ENCODE measurements around the gene MAGEA10. TPM values are rescaled to one million over a fixed set of nuclear protein-coding genes. Genes with fewer than 3 reads are reported as not detected.

MAGEA10 gene
- total RNA-seq, 4 donors from 2014 or later = not detected

GRCh38 chrX:152165033-152165743 lies 26.8 kb upstream of the MAGEA10 start:
- H3K4me3 ChIP-seq (ENCODE audit: low read depth, poor library complexity, severe bottlenecking) = no peak overlapping the region
- WGBS, 2 donors = 72 to 95% methylated on average over 1 to 2 of the region's 2 CpGs
- no peak for TF ChIP-seq POLR2A (IDR thresholded peaks at IDR 0.05)
- no peak for TF ChIP-seq CTCF (IDR thresholded peaks at IDR 0.05)

GRCh38 chrX:152157042-152157441 lies 18.7 kb upstream of the MAGEA10 start:
- TF ChIP-seq CTCF (IDR thresholded peaks at IDR 0.05) (no peak), POLR2A (IDR thresholded peaks at IDR 0.05) (no peak)
- H3K4me3 ChIP-seq (ENCODE audit: low read depth, poor library complexity, severe bottlenecking) = no peak overlapping the region
- no peak for DNase-seq (ENCODE audit: low spot score in 2 of 2)
- 80 to 94% methylated on average over 2 of the region's 2 CpGs for WGBS, 2 donors
- intact Hi-C loops (cut with DNase I; ENCODE audit: low total_unique reads) = no loop called here

More at GRCh38 chrX:152165033-152165743, 26.8 kb upstream of the MAGEA10 start:
- intact Hi-C loops (cut with DNase I; ENCODE audit: low total_unique reads) = no loop called here
- no peak for DNase-seq (ENCODE audit: low spot score in 2 of 2)

- no peak for DNase-seq (ENCODE audit: low spot score in 2 of 2)
- no peak overlapping the region for H3K4me3 ChIP-seq (ENCODE audit: low read depth, poor library complexity, severe bottlenecking)
- intact Hi-C loops (cut with DNase I; ENCODE audit: low total_unique reads) = no loop called here
- WGBS, 2 donors = 68 to 70% methylated on average over 2 of the region's 2 CpGs
- TF ChIP-seq CTCF (IDR thresholded peaks at IDR 0.05) (no peak), POLR2A (IDR thresholded peaks at IDR 0.05) (no peak)
These were observed 17.5 kb upstream of the MAGEA10 start for GRCh38 chrX:152155766-152156310.

- TF ChIP-seq POLR2A (IDR thresholded peaks at IDR 0.05) = no peak
- TF ChIP-seq CTCF (IDR thresholded peaks at IDR 0.05) = no peak
- intact Hi-C loops (cut with DNase I; ENCODE audit: low total_unique reads) = no loop called here
- no peak overlapping the region for H3K4me3 ChIP-seq (ENCODE audit: low read depth, poor library complexity, severe bottlenecking)
- no peak for DNase-seq (ENCODE audit: low spot score in 2 of 2)
- 60 to 75% methylated on average over 1 of the region's 1 CpG for WGBS, 2 donors
These were observed 15.7 kb upstream of the MAGEA10 start for GRCh38 chrX:152154050-152154449.

GRCh38 chrX:152151256-152151655 lies 12.9 kb upstream of the MAGEA10 start:
- DNase-seq (ENCODE audit: low spot score in 2 of 2) = no peak
- intact Hi-C loops (cut with DNase I; ENCODE audit: low total_unique reads) = no loop called here
- H3K4me3 ChIP-seq (ENCODE audit: low read depth, poor library complexity, severe bottlenecking) = no peak overlapping the region
- TF ChIP-seq POLR2A (IDR thresholded peaks at IDR 0.05) (no peak), CTCF (IDR thresholded peaks at IDR 0.05) (no peak)
- WGBS, 2 donors = 74 to 77% methylated on average over 3 of the region's 3 CpGs

All from lower leg skin (tissue), 4 donors.